HG02981 (cell line): ENCODE data around the gene PCYOX1L.

Experiments
- ATAC-seq: cut with Tn5 transposase; IDR thresholded peaks from one replicate; pipeline ENCODE4 v1.9.1; 2021; ENCODE audit warnings: mild to moderate bottlenecking, moderate library complexity; ENCODE audit not compliant: unreplicated experiment

PCYOX1L gene

DNA sequence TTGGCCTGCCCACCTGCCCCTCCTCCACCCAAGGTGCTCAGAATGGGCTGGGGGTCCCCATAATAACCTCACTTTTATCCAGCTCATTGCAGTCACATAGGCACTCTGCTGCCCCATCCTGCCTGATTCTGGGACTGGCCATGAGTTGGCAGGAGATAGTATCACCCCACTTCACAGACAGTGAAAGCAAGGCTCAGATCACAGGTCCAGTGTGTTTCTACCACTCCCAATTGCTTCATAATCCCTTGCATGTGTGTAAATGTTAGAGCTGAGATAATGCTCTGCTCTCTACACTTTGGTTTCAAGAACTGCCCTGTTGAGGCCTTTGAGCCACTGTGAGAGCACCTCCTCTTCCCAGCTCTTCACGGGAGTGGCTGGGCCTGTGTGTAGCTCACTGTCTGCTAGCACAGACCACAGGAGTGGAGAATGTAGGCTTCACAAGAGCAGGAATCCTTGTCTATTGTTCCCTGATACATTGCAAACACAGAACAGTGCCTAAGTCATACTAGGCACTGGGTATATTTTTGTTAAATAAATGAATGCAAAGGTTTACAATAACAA lies 8.4 kb downstream of the PCYOX1L start:
- ATAC-seq = no peak

DNA sequence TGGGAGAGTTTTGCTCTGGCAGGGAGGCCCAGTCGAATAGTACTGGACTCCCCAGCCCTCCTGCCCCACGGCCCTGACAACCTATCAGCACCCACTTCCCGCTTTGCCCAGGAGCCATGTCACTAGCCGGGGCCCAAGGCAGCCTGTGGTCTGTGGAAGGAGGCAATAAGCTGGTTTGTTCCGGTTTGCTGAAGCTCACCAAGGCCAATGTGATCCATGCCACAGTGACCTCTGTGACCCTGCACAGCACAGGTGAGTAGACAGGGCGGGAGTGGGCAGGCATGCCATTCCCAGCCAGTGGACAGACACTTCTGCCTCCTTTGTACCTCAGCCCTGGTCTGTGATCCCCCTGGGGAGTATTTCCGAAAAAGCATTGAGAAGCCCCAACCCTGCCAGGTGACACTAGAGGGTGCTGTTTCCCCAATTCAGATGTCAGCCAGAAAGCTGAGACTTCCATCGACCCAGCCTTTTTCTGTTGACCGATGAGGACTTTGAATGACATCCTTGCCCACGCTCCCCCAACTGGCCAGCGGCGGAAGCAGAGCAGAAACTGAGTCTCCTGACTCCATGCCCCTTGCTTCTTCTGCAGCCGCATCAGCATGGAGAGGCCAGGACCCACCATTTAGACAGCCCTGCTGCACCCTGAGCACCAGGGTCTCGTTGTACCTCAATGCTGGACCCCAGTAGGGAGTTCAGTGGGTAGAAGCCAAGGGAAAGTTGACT lies 9.6 kb downstream of the PCYOX1L start:
- peak; percentile 63 for ATAC-seq

DNA sequence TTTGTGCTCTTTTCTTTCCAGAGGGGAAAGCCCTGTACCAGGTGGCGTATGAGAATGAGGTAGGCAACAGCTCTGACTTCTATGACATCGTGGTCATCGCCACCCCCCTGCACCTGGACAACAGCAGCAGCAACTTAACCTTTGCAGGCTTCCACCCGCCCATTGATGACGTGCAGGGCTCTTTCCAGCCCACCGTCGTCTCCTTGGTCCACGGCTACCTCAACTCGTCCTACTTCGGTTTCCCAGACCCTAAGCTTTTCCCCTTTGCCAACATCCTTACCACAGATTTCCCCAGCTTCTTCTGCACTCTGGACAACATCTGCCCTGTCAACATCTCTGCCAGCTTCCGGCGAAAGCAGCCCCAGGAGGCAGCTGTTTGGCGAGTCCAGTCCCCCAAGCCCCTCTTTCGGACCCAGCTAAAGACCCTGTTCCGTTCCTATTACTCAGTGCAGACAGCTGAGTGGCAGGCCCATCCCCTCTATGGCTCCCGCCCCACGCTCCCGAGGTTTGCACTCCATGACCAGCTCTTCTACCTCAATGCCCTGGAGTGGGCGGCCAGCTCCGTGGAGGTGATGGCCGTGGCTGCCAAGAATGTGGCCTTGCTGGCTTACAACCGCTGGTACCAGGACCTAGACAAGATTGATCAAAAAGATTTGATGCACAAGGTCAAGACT lies 10.3 kb downstream of the PCYOX1L start:
- no peak for ATAC-seq

DNA sequence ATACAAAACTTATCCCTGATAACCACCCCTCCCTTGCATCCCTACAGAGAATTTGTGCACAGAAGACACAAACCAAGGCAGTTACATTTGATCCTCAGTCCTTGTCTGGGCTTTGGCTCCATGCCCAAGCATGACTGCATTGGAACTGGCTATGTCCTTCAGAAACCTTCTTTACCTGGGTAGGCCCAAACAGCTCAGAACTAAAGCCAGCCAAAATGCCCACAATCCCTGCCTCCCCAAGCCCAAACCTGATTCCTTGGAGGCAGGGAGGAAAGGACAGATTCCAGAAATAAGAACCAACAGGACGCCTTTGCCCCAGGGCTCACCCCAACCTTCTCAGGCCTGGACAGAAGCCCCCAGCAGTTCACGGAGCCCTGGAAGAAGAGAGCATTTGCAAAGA lies 13.0 kb downstream of the PCYOX1L start:
- ATAC-seq = no peak

DNA sequence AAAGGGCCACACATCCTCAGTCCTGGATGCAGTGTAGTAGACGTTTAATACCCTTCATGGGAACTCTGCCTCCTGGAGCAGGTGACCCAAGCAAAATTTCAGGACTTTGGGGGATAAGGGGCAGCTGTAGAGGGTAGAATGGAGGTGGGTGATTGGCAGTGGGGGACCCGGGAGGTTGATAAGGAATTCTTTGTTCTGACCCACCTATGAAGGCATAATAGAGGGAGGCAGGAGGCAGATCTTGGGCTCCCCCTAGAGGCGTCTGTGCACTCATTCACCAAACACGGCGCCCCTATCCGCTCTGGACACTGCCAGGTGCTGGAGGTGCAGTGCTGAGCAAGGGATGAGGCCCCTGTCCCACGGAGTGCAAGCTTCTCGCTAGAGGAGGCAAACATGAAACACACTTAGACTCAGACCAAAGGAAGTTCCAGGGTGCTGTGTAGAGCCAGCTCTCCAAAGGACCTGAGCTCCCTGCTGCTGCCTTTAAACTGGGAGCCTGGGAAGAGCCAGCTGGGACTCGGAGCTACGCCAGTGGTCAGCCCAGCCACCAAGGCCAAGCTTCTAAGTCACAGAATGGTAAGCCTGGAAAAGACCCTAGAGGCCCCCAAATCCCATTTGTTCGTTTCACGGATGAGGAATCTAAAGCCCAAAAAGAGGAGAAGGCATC lies 13.6 kb downstream of the PCYOX1L start:
- peak; percentile 75 for ATAC-seq

DNA sequence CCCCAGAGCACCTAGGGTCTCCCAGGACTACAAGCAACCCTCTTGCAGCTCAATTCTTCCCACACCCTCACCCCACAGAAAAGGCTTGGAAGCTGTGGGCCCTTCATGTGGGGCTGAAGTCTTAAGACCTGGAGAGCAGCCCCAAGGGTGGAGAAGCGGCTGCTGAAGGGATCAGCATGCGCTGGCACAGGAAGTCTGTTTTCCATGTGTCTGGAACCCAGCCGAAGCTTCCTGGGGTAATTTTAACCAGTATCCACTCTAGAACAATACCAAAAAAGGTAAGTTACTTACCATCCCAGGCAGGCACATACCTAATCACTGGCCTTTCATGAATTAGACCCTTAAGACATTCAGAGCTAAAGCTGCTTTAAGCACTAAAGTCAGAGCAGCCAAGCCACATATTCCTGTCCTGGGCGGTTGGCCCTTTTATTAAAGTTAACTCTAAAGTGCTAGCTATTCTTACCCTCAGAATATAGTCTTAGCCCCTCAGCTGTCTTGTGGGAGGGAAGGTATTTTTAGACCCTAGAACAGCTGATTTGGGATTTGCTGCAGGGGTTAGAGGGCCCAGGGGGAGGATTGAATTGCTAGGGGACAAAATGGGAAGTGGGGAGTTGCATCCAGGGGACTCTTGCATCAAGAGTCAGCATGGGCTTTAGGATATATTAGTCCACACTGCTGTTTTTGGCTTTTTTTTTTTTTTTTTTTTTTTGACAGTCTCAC lies 14.4 kb downstream of the PCYOX1L start:
- ATAC-seq = no peak

DNA sequence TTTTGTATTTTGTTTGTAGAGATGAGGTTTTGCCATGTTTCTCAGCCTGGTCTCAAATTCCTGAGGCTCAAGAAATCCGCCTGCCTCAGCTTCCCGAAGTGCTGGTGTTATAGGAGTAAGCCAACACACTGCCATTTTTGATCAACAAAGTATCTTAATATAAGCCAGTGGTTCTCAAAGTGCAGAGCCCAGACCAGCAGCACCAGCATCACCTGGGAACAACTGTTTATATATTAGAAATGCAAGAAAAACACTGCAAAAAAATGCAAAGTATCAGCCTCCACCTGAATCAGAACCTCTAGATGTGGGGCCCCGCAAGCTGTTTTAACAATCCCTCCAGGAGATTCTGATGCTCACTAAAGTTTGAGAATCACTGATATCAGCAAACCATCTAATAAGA lies 15.1 kb downstream of the PCYOX1L start:
- no peak for ATAC-seq

DNA sequence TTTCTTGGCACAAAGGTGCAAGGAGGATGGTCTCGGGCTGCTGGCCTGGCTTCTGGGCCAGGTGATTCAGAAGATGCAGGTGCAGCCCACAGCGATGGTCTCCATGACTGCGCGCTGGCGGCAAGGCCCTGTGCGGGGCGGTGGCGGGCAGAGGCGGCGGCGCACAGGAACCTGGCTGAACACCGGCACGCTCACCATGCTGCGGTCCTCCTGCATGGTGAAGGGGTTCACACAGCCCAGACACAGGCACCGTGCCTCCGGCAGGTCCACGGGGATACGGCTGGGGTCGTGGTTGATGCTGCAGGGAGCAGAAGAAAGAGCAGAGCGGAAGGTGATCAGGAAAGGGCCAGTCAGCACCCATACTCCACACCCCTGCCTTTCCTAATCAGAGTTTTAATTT lies 16.5 kb downstream of the PCYOX1L start:
- no peak for ATAC-seq

DNA sequence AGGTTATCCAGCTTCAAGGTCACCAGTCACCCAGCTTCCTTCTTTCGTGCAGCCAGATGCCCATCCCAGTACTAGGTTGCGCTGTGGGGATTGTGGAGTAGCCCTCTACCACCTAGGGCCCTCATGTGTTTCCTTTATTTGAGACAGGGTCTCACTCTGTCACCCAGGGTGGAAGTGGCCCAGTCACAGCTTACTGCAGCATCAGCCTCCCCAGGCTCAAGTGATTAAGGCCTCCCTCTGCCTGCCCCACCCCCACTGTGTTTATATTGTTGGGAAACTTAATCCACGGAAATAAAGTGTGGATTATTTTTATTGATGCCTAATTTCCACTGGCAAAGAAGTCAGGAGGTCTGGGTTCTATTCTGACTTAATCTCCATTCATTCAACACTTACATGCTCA lies 17.0 kb downstream of the PCYOX1L start:
- ATAC-seq = no peak

DNA sequence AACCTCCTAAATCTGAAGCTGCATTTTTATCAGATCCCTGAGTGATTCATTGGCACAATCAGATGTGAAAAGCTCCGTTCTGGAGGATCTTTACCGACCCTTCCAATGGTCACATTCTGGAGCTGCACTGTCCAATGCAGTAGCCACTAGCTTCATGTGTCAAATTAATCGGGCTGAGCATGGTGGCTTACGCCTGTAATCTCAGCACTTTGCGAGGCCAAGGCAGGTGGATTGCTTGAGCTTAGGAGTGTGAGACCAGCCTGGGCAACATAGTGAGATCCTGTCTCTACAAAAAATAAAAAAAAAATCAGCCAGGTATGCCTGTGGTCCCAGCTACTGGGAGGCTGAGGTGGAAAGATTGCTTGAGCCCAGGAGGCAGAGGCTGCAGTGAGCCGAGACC lies 17.6 kb downstream of the PCYOX1L start:
- no peak for ATAC-seq

DNA sequence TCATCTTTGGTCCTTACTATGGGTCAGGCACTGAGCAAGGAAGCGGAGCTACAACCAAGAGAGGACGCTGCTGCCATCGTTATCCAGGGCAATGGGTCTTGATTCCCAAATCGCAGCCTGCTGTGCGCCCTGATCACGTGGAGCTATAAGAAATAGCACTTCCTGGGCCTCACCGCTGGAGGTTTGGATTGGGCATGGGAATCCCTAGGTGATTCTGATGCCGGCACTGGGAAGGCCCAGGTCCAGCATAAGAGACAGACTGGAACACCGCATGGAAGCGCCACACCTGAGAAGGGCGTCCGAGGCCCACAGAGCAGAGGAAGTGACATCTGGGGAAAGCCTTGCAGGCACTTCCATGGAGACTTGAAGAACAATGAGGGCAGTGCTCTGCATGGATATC lies 18.3 kb downstream of the PCYOX1L start:
- ATAC-seq = no peak

DNA sequence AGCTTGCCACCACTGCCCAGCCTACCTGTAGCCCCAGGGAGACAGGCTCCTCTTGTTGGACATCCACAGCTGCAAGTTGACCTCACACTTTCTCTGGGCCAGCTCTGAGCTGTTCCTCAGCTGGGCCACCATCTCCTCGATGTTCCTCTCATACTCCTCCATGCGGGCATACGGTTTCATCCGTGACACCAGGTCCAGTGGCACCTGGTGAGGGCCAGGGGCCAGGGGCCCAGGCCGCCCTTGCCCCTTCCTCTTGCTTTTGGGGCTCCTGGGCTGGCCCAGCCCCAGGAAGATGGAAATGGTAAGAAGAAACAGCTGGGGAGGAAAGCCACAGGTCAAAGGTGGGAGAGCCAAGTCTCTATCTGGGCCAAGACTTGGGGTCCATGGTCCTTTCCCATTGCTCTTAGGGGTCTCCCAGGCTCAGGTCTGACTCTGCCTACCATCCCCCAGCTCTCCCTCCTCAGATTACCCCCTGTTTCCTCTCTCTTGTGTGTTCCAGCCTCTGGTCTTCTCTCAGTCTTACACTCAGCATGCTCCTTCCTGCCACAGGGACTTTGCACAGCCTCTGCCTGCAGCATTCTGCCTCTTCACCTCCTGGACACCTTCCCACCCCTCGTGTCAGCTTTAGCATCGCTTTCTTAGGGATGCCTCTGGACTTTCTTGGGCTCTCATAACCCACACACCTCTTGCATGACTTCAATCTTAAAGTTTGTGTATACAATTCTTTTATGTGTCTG lies 19.0 kb downstream of the PCYOX1L start:
- ATAC-seq = no peak

DNA sequence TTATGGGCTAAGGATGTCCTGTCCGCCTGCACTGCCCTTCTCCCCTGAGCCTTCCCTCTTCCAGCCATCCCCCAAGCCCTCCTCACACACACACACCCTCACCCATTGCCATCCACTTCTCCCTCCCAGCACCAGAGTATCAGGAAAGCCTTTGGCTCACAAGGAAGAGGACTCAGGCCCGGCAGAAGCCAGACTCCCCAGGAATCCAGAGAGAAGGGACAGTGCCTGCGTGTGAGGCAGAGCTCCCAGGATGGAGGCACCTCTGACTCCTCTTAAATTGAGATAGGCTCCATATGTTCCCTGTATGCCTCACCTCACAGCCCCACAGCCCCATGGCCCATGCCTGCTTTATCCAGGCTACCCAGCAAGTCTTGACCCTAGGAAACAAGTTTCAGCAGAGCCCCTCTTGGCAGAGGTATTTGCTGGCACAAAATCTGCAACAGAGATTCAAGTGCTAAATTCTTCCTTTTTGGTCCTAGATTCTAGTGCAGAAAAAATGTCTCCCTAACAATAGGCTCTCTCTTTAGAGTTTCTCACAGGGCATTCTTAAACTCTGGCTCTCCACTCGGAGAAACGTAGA lies 20.5 kb downstream of the PCYOX1L start:
- ATAC-seq = no peak

DNA sequence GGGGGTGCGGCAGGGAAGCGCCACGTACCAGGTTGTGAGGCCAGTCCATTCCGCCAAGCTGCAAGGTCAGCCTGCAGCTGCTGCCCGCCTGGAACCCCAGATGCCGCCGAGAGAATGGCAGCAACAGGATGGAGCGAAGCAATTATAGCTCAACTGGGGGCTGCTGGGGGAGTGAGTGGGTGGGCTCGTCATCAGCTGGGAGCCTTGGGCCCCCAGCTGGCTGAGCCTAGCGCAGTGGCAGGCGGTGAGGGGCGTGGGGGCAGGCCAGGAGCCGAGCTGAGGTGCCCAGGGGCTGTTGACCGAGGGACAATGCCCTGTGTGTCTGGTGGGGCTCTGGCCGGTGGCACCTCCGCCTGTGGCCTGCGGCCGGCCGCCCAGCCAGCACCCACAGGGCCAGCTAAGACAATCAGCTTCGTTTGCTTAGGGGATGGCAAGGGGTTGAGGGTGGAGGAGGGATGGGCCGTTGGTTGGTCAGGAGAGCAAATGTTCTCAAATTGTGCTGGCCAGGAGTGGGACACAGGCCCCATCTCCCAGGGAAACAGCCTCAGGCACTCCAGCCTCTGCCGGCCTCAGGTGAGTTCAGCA lies 21.4 kb downstream of the PCYOX1L start, which contains the start of gene IL17B:
IL17B (minus strand) TSS at position 116 of the 585 bp plus-strand sequence; CDS start at position 49, 67 bp downstream.
- ATAC-seq = no peak

DNA sequence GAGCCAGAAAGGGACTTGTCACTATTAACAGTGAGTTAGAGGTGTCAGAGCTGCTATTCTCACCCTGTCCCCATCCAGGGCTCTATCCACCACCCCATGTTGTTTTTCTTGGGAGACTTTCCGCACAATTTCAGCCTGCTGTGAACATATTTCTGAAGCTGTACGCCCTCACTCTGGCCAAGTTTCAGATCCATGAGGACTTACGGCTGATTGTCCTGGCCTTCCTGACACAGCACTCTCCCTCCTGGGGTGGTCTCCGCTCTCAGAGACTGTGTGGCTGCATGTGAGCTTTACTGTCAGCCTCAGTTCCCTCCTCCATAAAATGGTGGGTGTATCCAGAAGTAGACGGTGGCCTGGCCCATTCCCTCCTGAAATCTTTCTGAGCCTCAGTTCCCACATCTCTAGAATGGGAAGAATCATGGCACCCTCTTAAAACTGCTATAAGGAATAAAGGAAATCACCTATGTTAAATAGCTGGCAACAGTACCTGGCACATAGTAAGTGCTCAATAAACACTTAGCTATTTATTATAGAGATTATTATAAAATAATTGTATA lies 22.1 kb downstream of the PCYOX1L start:
- no peak for ATAC-seq

DNA sequence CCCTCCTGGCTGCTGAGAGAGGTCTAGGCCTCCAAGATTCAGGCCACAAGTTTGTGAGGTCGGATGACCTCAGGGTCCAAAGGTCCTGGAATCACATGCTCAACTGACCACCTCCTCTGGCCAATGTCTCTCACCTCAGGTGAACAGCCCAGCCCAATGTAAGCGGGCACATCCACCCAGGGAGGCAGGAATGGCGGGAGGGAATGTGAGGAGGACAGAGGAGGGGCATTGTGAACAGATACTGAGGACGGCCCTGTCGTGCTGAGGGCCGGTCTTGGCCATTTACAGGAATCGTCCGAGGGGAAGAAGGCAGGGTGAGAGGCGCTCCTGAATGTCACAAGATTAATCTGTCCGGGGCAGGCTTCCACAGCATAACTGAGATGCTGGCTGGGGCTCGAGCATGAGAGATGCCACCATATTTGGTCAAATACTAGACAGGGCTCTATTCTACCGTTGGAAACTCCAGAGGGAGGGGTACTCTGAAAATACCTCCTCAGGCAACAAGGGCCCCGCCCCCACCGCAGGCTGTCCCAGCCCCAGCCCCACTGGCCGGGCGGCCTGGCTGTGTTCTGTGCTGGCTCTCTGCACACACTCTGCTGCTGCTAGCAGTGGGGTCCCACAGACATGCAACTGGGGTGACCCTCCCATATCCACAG lies 22.7 kb downstream of the PCYOX1L start:
- ATAC-seq = no peak

DNA sequence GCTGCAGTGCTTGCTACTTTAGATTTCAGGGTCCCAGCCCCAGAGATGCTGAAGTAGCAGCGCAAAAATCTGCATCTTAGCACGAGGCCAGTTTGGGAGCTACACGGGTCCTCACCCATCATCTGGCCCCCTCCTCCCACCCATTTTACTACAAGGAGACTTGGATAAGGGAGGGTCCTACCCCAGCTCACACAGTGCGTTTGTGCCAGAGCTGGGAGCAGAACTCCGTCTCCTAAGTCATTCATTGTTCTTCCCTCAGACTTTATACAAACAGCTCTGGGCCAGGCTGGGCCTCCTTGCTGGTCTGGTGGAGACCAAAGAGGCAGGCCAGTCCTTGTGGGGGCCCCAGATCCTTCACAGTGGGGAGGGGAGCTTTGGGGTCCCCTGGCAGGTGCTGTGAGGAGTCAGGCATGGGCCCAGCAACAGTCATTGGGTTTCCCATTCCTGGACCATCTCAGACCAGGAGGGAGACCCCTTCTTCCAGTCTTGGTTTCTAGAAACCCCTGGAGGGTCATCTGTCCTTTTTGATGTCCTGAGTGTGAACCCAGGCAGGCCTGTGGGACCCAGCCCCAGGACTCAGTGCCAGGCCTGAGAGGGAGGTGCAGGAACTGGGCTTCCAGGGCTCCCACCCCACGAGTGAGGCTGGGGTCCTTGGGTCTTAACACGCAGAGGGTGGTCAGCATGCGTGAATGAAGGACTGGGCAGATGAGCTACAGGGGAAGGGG lies 23.6 kb downstream of the PCYOX1L start:
- no peak for ATAC-seq

DNA sequence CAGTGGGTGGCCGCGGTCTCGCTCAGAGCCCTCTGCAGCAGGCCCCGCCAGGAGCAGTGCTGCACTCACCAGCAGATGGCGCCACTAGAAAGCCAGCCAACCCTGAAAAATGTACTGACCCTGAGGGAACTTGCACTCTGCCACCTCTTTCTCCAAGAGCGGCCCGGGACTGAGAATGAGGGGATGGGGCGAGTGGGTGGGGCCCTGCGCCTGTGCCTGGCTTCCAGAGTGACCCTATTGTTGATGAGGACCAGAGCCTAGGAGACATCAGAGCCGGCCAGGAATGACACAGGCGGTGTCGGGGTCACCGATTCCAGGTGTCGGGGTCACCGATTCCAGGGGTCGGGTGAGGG lies 24.1 kb downstream of the PCYOX1L start:
- ATAC-seq = peak; percentile 74
